CD14-positive monocyte (primary cell): ENCODE results near the gene VPS35. TPM values are rescaled to one million over a fixed set of nuclear protein-coding genes. Genes with fewer than 3 reads are reported as not detected.

Experiments used
- DNase-seq, 3 donors: peaks; one replicate each; pipeline ENCODE4 v3.0.0-alpha.2; 2011 to 2022
- H2AFZ ChIP-seq: 2 replicates; pipeline ENCODE4 v1.6.0; 2012; ENCODE audit warnings: mild to moderate bottlenecking, low read depth, low read length, inconsistent platforms; ENCODE audit not compliant: insufficient read depth, poor library complexity, severe bottlenecking
- H3K27ac ChIP-seq, 2 donors: 1 replicate in 1 of 2; 2 replicates in 1 of 2; pipeline ENCODE4 v1.5.1; 2012 to 2013; ENCODE audit warnings: low read length in 2 of 2, control low read depth in 1 of 2, inconsistent platforms in 1 of 2, low read depth in 1 of 2, mild to moderate bottlenecking in 1 of 2
- H3K27me3 ChIP-seq, 2 donors: one replicate each; pipeline versions ENCODE4 v1.6.0 to v1.6.1; 2011 to 2013; ENCODE audit warnings: low read length in 2 of 2; ENCODE audit not compliant: control insufficient read depth in 2 of 2, insufficient read depth in 2 of 2
- H3K36me3 ChIP-seq, 2 donors: replicated peaks in 1 of 2; 1 replicate in 1 of 2; 2 replicates in 1 of 2; pipeline versions ENCODE4 v1.5.1 to v1.6.1; 2012 to 2013; ENCODE audit warnings: low read length in 2 of 2, control low read depth in 1 of 2, inconsistent platforms in 1 of 2, mild to moderate bottlenecking in 1 of 2; ENCODE audit not compliant: insufficient read depth in 2 of 2, control insufficient read depth in 1 of 2
- H3K4me1 ChIP-seq, 2 donors: 1 replicate in 1 of 2; 2 replicates in 1 of 2; pipeline versions ENCODE4 v1.5.1 to v1.6.1; 2012 to 2013; ENCODE audit warnings: low read length in 2 of 2, control low read depth in 1 of 2, inconsistent platforms in 1 of 2, mild to moderate bottlenecking in 1 of 2, moderate library complexity in 1 of 2; ENCODE audit not compliant: insufficient read depth in 2 of 2, control insufficient read depth in 1 of 2
- H3K4me2 ChIP-seq: replicated peaks from 2 replicates; pipeline ENCODE3; 2012; ENCODE audit warnings: low read length, moderate library complexity, mild to moderate bottlenecking; ENCODE audit not compliant: poor library complexity, severe bottlenecking; ENCODE audit errors: extremely low read depth
- H3K4me3 ChIP-seq, 3 experiments: fragments of 200-600 bp in 1 of 3; sonication (generic) in 1 of 3; replicated peaks in 1 of 3; 1 replicate in 2 of 3; 2 replicates in 1 of 3; pipeline ENCODE4 v1.5.1; 2011 to 2013; ENCODE audit warnings: low read length in 3 of 3, mild to moderate bottlenecking in 3 of 3, control low read depth in 2 of 3, low read depth in 2 of 3, inconsistent platforms in 1 of 3, moderate library complexity in 1 of 3
- H3K79me2 ChIP-seq: 2 replicates; pipeline ENCODE4 v1.6.0; 2012; ENCODE audit warnings: mild to moderate bottlenecking, control low read depth, inconsistent platforms, low read length, moderate library complexity; ENCODE audit not compliant: insufficient read depth
- H3K9ac ChIP-seq: 2 replicates; pipeline ENCODE4 v1.6.0; 2017; ENCODE audit warnings: low read length, mild to moderate bottlenecking; ENCODE audit not compliant: insufficient read depth, poor library complexity, severe bottlenecking
- H3K9me3 ChIP-seq, 2 donors: replicated peaks in 1 of 2; 1 replicate in 1 of 2; 2 replicates in 1 of 2; pipeline versions ENCODE4 v1.5.1 to v1.6.1; 2012 to 2013; ENCODE audit warnings: low read length in 2 of 2, control low read depth in 1 of 2; ENCODE audit not compliant: control insufficient read depth in 1 of 2, insufficient read depth in 1 of 2
- H4K20me1 ChIP-seq: 2 replicates; pipeline ENCODE4 v1.6.0; 2012; ENCODE audit warnings: mild to moderate bottlenecking, low read length, control low read depth, moderate library complexity; ENCODE audit not compliant: insufficient read depth
- H3K27ac Mint-ChIP-seq, 7 donors: one replicate each; pipeline ENCODE4 v1.8.0; 2020; ENCODE audit warnings: mild to moderate bottlenecking in 7 of 7, mixed read lengths in 7 of 7, moderate library complexity in 6 of 7, inconsistent platforms in 2 of 7
- H3K27me3 Mint-ChIP-seq, 3 donors: one replicate each; pipeline ENCODE4 v1.8.0; 2021 to 2022; ENCODE audit warnings: low read depth in 3 of 3, mild to moderate bottlenecking in 3 of 3, mixed read lengths in 3 of 3, moderate library complexity in 3 of 3, inconsistent platforms in 1 of 3
- H3K36me3 Mint-ChIP-seq, 2 donors: one replicate each; pipeline ENCODE4 v1.8.0; 2020; ENCODE audit warnings: mixed read lengths in 2 of 2, inconsistent platforms in 1 of 2, mild to moderate bottlenecking in 1 of 2
- H3K4me1 Mint-ChIP-seq: one replicate; pipeline ENCODE4 v1.8.0; 2020; ENCODE audit warnings: mild to moderate bottlenecking, mixed read lengths
- H3K4me3 Mint-ChIP-seq, 2 donors: one replicate each; pipeline ENCODE4 v1.8.0; 2020; ENCODE audit warnings: mild to moderate bottlenecking in 2 of 2, mixed read lengths in 2 of 2, moderate library complexity in 1 of 2
- H3K9me3 Mint-ChIP-seq, 7 donors: one replicate each; pipeline ENCODE4 v1.8.0; 2020 to 2022; ENCODE audit warnings: mixed read lengths in 7 of 7, mild to moderate bottlenecking in 6 of 7, moderate library complexity in 6 of 7, inconsistent platforms in 2 of 7
- CTCF ChIP-seq: fragments of 200-600 bp; IDR thresholded peaks from one replicate; pipeline ENCODE4 v1.8.0; 2022; ENCODE audit warnings: antibody characterized with exemption, mild to moderate bottlenecking
- WGBS: methylation state at CpG from one replicate; pipeline ENCODE4 v1.1.5; 2013; ENCODE audit warnings: missing lambda C conversion rate; ENCODE audit not compliant: insufficient coverage; 5-methylcytosine and 5-hydroxymethylcytosine counted together
- intact Hi-C, 2 donors: fragments of 100-400 bp; cut with micrococcal nuclease; formaldehyde crosslinking; loops; one replicate each; pipeline versions ENCODE4 v1.15.0 to v1.15.1; 2023
- polyA plus RNA-seq, 3 donors: library from polyadenylated mRNA; depleted of rRNA in 1 of 3; unstranded in 2 of 3; stranded (reverse) in 1 of 3; fragments of 300-500 nt in 2 of 3; fragments of >200 nt in 1 of 3; fragmentation: Illumina TruSeq in 2 of 3; gene quantifications; 1 replicate in 2 of 3; 2 replicates in 1 of 3; pipeline ENCODE4 v1.2.3, GENCODE V29; 2012 to 2021

The VPS35 gene
- polyA plus RNA-seq, 3 donors = 14.6 to 130 (median 113) TPM

- Histone ChIP-seq H3K4me1 (peaks cover 9 to 10% of the 10 kb centered on the region in 2 donors), H2AFZ (no peak overlapping the region), H3K27me3 (no peaks in the 10 kb centered on the region), H3K79me2 (peaks cover 24% of the 10 kb centered on the region), H3K9ac (no peak overlapping the region), H3K36me3 (peaks cover 6 to 43% of the 10 kb centered on the region in 2 donors), H4K20me1 (no peaks in the 10 kb centered on the region), H3K4me2 (no peak overlapping the region), H3K9me3 (no peaks in the 10 kb centered on the region), H3K27ac (no peak overlapping the region), H3K4me3 (no peak overlapping the region)
- no peak overlapping the region for H3K27ac Mint-ChIP-seq
- intact Hi-C loops = no loop called here
- no peak overlapping the region for H3K4me3 Mint-ChIP-seq
- TF ChIP-seq CTCF = no peak
- H3K27me3 Mint-ChIP-seq = peaks cover 0 to 2% (median 0%) of the 10 kb centered on the region in 3 donors
- peaks cover 15 to 33% of the 10 kb centered on the region in 2 donors for H3K36me3 Mint-ChIP-seq
- DNase-seq = no peak
- H3K4me1 Mint-ChIP-seq = peaks cover 3% of the 10 kb centered on the region
- H3K9me3 Mint-ChIP-seq = no peaks in the 10 kb centered on the region
- 94% methylated on average over 5 of the region's 5 CpGs for WGBS
These were observed 7.0 kb upstream of the VPS35 start for GRCh38 chr16:46695937-46696336.

GRCh38 chr16:46693598-46693997, 4.6 kb upstream of the VPS35 start:
- Mint-ChIP-seq H3K27ac (peak overlapping the region in 1 of 7 donors; percentile 26), H3K9me3 (no peaks in the 10 kb centered on the region), H3K4me3 (no peak overlapping the region), H3K27me3 (peaks cover 0 to 2% (median 0%) of the 10 kb centered on the region in 3 donors), H3K36me3 (peaks cover 15 to 26% of the 10 kb centered on the region in 2 donors), H3K4me1 (peaks cover 3% of the 10 kb centered on the region)
- Histone ChIP-seq H3K4me3 (no peak overlapping the region), H3K4me2 (no peak overlapping the region), H3K27me3 (no peaks in the 10 kb centered on the region), H3K9me3 (no peaks in the 10 kb centered on the region), H2AFZ (no peak overlapping the region), H3K27ac (peak overlapping the region in 1 of 2 donors; percentile 34), H3K79me2 (peaks cover 42% of the 10 kb centered on the region), H4K20me1 (no peaks in the 10 kb centered on the region), H3K36me3 (peaks cover 6 to 39% of the 10 kb centered on the region in 2 donors), H3K4me1 (peaks cover 21 to 22% of the 10 kb centered on the region in 2 donors), H3K9ac (no peak overlapping the region)
- WGBS = no CpG with 5 or more reads among the region's 2 CpGs
- intact Hi-C loops = no loop called here
- no peak for DNase-seq
- TF ChIP-seq CTCF = no peak
